GM20431 (cell line): ENCODE results near the gene LCP2.
"Not testable (repeated sequence)": the region's sequence is repeated elsewhere in the genome, so short reads cannot be mapped to it uniquely, and the experiment has no call there.

Experiments
- in situ Hi-C: fragments of 300-500 bp; cut with MseI, MboI; formaldehyde crosslinking; loops from one replicate; pipeline ENCODE4 v1.15.0; 2020; ENCODE audit warnings: low sequenced_read_pairs; ENCODE audit not compliant: unreplicated experiment

The LCP2 gene

GRCh38 chr5:170254056-170254455 is 43.5 kb downstream of the LCP2 start:
- in situ Hi-C loops = no loop called here

- in situ Hi-C loops = no loop called here
Observed at GRCh38 chr5:170252720-170253350, 44.7 kb downstream of the LCP2 start.

- in situ Hi-C loops = no loop called here
Observed at GRCh38 chr5:170252109-170252508, 45.5 kb downstream of the LCP2 start.

- in situ Hi-C loops = no loop called here
Observed at GRCh38 chr5:170251462-170251861, 46.1 kb downstream of the LCP2 start.

- in situ Hi-C loops = no loop called here
Observed at GRCh38 chr5:170250810-170251317, 46.7 kb downstream of the LCP2 start.

GRCh38 chr5:170249355-170249754 is 48.2 kb downstream of the LCP2 start:
- in situ Hi-C loops = no loop called here

GRCh38 chr5:170248931-170249227 is 48.7 kb downstream of the LCP2 start:
- in situ Hi-C loops = not testable (repeated sequence)

GRCh38 chr5:170248172-170248930 is 49.2 kb downstream of the LCP2 start:
- in situ Hi-C loops = no loop called here

GRCh38 chr5:170247363-170247762 is 50.2 kb downstream of the LCP2 start:
- in situ Hi-C loops = no loop called here

- in situ Hi-C loops = no loop called here
Observed at GRCh38 chr5:170246126-170246870, 51.3 kb downstream of the LCP2 start.

GRCh38 chr5:170245436-170245835 is 52.1 kb downstream of the LCP2 start:
- in situ Hi-C loops = not testable (repeated sequence)

- in situ Hi-C loops = no loop called here
Observed at GRCh38 chr5:170238456-170239196, 59.0 kb downstream of the LCP2 start.

- in situ Hi-C loops = no loop called here
Observed at GRCh38 chr5:170235876-170236864, 61.4 kb downstream of the LCP2 start.

- in situ Hi-C loops = no loop called here
Observed at GRCh38 chr5:170233358-170233892, 64.2 kb downstream of the LCP2 start.

GRCh38 chr5:170232786-170233185 is 64.8 kb downstream of the LCP2 start, which contains the start of gene C5orf58:
C5orf58 (plus strand) TSS chr5:170232985; CDS start chr5:170234977, 1,992 bp downstream.
- in situ Hi-C loops = no loop called here

- in situ Hi-C loops = loop anchor here (10.0 kb wide), 2 partner anchors 116 to 186 kb away; no protein-coding TSS in a partner anchor
Observed at GRCh38 chr5:170228762-170229435, 68.7 kb downstream of the LCP2 start.

- in situ Hi-C loops = loop anchor here (10.0 kb wide), 2 partner anchors 118 to 188 kb away; no protein-coding TSS in a partner anchor
Observed at GRCh38 chr5:170226661-170227060, 70.9 kb downstream of the LCP2 start.

GRCh38 chr5:170226129-170226615 is 71.4 kb downstream of the LCP2 start:
- in situ Hi-C loops = loop anchor here (10.0 kb wide), 2 partner anchors 119 to 189 kb away; no protein-coding TSS in a partner anchor
